Upper lobe of right lung (tissue), 1 donor: ENCODE results near the gene NPHP4. TPM values are rescaled to one million over a fixed set of nuclear protein-coding genes. Genes with fewer than 3 reads are reported as not detected.

Experiments
- ATAC-seq: fragments of 200-7000 bp; cut with Tn5 transposase; one replicate; pipeline ENCODE4 v1.9.1; 2020; ENCODE audit warnings: mild to moderate bottlenecking, moderate library complexity
- DNase-seq: peaks from one replicate; pipeline ENCODE4 v3.0.0-alpha.2; 2020
- H3K27ac ChIP-seq: fragments of 200-600 bp; one replicate; pipeline ENCODE4 v1.8.0; 2022
- H3K27me3 ChIP-seq: fragments of 200-600 bp; one replicate; pipeline ENCODE4 v1.8.0; 2022; ENCODE audit warnings: mild to moderate bottlenecking
- H3K36me3 ChIP-seq: fragments of 200-600 bp; one replicate; pipeline ENCODE4 v1.8.0; 2022
- H3K4me1 ChIP-seq: fragments of 200-600 bp; one replicate; pipeline ENCODE4 v1.8.0; 2022
- H3K4me3 ChIP-seq: fragments of 200-600 bp; one replicate; pipeline ENCODE4 v1.8.0; 2022; ENCODE audit warnings: mild to moderate bottlenecking
- H3K9me3 ChIP-seq: fragments of 200-600 bp; one replicate; pipeline ENCODE4 v1.8.0; 2022
- intact Hi-C: fragments of 100-400 bp; cut with DNase I; formaldehyde crosslinking; loops from one replicate; pipeline ENCODE4 v1.11.0; 2022
- total RNA-seq: library from RNA; stranded (reverse); fragmentation: NEBNext Ultra II Directional; extraction: Animal tissue kit (Norgen Biotek cat#: 25700); gene quantifications from one replicate; pipeline ENCODE4 v1.2.1, GENCODE V29; 2021
- TF ChIP-seq, protein P1 (sequence below): fragments of 200-600 bp; IDR thresholded peaks from one replicate; pipeline ENCODE4 v1.8.0; 2022; ENCODE audit warnings: antibody characterized with exemption
- donor health status: DM: no; HTN: yes; CAD: no; lungs with severe emphysema.

Gene NPHP4
- total RNA-seq, 1 donor from 2014 or later, result 14.6 TPM

DNA sequence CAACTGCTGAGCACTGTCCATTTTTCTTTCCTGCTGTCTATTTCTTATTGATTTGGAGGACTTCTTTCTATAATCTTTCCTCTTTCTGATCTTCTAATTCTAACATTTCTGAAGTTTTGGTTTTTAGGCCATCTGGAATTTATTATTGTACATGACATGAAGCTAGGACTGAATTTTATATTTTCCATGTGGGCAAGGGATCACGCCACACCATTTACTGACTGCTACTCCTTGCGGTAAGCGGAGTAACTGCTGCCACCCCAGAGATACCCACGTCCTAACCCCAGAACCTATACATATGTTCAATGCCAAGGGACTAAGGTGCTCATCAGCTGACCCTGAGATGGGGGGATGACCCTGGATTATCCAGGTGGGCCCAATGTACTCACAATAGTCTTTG, 70.6 kb downstream of the NPHP4 start:
- DNase-seq, result no peak
- intact Hi-C loops, result no loop called here

DNA sequence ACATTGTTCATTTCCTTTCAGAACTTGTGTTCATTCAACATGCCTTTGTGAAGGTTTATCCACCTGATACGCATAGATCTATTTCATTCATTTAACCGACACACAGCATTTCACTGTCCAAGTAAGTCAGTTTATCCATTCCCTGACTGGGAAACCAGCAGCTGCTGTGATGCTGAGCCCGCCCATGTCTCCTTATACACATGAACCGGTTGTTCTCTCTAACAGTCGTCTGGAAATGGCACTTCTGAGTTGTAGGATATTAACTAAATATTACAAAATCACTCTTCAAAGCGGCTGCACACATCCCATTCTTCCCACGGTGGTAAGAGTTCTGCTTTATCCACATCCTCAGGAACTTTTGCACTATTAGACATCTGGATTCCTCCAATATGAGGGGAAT, 71.1 kb downstream of the NPHP4 start:
- ATAC-seq (no peak), DNase-seq (no peak)
- intact Hi-C loops, result no loop called here
- TF ChIP-seq, protein P1, sequence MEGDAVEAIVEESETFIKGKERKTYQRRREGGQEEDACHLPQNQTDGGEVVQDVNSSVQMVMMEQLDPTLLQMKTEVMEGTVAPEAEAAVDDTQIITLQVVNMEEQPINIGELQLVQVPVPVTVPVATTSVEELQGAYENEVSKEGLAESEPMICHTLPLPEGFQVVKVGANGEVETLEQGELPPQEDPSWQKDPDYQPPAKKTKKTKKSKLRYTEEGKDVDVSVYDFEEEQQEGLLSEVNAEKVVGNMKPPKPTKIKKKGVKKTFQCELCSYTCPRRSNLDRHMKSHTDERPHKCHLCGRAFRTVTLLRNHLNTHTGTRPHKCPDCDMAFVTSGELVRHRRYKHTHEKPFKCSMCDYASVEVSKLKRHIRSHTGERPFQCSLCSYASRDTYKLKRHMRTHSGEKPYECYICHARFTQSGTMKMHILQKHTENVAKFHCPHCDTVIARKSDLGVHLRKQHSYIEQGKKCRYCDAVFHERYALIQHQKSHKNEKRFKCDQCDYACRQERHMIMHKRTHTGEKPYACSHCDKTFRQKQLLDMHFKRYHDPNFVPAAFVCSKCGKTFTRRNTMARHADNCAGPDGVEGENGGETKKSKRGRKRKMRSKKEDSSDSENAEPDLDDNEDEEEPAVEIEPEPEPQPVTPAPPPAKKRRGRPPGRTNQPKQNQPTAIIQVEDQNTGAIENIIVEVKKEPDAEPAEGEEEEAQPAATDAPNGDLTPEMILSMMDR, result no peak
- Histone ChIP-seq H3K4me1 (no peaks in the 10 kb centered on the region), H3K9me3 (no peaks in the 10 kb centered on the region), H3K27ac (no peak overlapping the region), H3K36me3 (no peaks in the 10 kb centered on the region), H3K27me3 (no peaks in the 10 kb centered on the region), H3K4me3 (no peak overlapping the region)

More for the DNA sequence above, 70.6 kb downstream of the NPHP4 start:
- H3K4me3 ChIP-seq, result no peak overlapping the region
- H3K36me3 ChIP-seq, result no peaks in the 10 kb centered on the region
- TF ChIP-seq, protein P1, result no peak
- H3K9me3 ChIP-seq, result no peaks in the 10 kb centered on the region
- no peaks in the 10 kb centered on the region for H3K27me3 ChIP-seq
- no peak for ATAC-seq
- H3K4me1 ChIP-seq, result no peaks in the 10 kb centered on the region
- H3K27ac ChIP-seq, result no peak overlapping the region

DNA sequence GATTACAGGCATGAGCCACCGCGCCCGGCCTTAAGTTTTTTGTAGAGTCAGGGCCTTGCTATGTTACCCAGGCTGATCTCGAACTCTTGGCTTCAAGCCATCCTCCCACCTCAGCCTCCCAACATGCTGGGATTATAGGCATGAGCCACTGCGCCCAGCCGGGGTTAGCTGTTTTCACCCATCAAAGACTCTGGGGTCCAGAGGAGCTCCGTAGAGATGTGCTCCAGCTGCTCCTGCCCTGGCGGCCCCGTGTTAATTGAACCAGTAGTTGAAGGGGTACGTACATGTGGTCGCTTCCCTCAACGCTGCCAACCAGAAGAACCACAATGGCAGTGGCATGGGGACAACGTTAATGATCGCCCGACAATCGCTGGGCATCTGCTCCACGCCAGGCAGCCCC, 72.0 kb downstream of the NPHP4 start:
- H3K9me3 ChIP-seq, result no peaks in the 10 kb centered on the region
- H3K4me1 ChIP-seq, result no peaks in the 10 kb centered on the region
- intact Hi-C loops, result no loop called here
- H3K4me3 ChIP-seq, result no peak overlapping the region
- DNase-seq, result no peak
- TF ChIP-seq, protein P1, result no peak
- H3K27ac ChIP-seq, result no peak overlapping the region
- no peaks in the 10 kb centered on the region for H3K27me3 ChIP-seq
- ATAC-seq, result no peak
- no peaks in the 10 kb centered on the region for H3K36me3 ChIP-seq

DNA sequence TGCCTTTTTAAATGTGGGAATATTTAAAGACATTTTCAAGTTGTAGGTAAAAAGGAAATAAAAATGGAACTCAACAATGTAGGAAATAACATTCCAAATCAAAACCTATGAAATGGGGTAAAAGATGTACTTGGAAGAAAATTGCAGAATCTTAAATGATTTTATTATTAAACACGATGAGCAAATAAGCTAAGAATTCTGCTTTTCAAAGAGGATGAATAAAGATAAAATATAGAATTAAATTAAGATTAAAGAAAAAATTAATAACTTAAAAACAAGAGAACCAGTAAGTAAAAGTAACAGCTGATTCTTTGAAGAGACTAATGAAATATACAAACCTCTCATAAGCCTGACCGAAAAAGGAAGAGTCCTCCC, 74.0 kb downstream of the NPHP4 start:
- intact Hi-C loops, result no loop called here
- Histone ChIP-seq H3K4me1 (no peaks in the 10 kb centered on the region), H3K27ac (no peak overlapping the region), H3K36me3 (no peaks in the 10 kb centered on the region), H3K27me3 (no peaks in the 10 kb centered on the region), H3K4me3 (no peak overlapping the region), H3K9me3 (no peaks in the 10 kb centered on the region)
- no peak for ATAC-seq
- no peak for DNase-seq
- TF ChIP-seq, protein P1, result no peak

DNA sequence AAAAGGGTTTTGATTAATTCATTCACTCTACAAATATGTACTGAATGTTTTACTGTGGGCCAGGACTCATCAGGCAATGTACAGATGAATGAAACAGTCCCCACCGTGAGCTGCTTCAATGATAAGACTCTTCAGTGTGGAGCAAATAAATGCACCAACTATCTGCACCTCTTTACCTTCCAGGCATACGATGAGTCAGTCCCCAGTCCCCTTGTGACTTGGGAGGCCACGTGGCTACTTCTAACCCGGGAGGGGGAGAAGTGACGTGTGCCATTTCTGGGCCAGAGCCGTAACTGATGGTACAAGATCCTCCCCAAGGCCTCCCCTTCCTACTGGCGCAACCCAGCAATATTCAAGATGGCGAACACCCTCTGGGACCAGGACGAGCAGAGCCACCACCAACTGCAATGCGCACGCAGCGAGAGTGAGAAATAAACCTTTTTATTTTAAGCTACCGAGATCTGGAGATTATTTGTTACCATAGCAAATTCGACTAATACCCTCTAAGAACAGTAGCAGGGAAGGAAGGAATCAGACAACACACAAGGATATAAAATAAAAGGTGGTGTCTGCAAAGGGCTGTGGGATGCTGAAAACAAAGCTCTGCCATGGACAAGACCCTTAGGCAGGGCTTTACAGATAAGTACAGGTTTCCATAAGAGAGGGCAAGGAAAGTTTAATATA, 74.5 kb downstream of the NPHP4 start:
- DNase-seq (no peak), ATAC-seq (no peak)
- no peaks in the 10 kb centered on the region for H3K9me3 ChIP-seq
- no peaks in the 10 kb centered on the region for H3K4me1 ChIP-seq
- H3K4me3 ChIP-seq, result no peak overlapping the region
- no peak overlapping the region for H3K27ac ChIP-seq
- TF ChIP-seq, protein P1, result no peak
- no peaks in the 10 kb centered on the region for H3K27me3 ChIP-seq
- H3K36me3 ChIP-seq, result no peaks in the 10 kb centered on the region
- intact Hi-C loops, result no loop called here

DNA sequence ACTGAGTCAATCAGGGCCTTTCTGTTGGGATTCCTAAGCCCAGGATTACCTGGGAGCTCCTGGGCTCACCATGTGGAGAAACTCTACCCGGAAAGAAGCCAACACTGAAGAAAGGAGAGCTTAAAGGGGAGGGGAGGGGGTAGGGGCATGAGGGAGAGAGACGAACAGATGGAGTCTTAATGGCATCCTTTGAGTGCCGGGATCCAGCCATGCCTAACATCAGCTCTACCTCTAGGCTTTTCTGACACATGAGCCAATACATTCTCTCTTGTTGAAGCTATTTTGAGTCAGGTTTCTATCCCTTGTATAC, 75.0 kb downstream of the NPHP4 start:
- TF ChIP-seq, protein P1, result no peak
- ATAC-seq, result no peak
- intact Hi-C loops, result no loop called here
- no peaks in the 10 kb centered on the region for H3K4me1 ChIP-seq
- no peak overlapping the region for H3K27ac ChIP-seq
- H3K9me3 ChIP-seq, result no peaks in the 10 kb centered on the region
- no peaks in the 10 kb centered on the region for H3K36me3 ChIP-seq
- no peaks in the 10 kb centered on the region for H3K27me3 ChIP-seq
- DNase-seq, result no peak
- no peak overlapping the region for H3K4me3 ChIP-seq
